ENCODE results near the gene NADSYN1. TPM values are rescaled to one million over a fixed set of nuclear protein-coding genes. Genes with fewer than 3 reads are reported as not detected.

The NADSYN1 gene
- total RNA-seq, 1 donor from 2014 or later, result 75.9 TPM

GRCh38 chr11:71504531-71504930, 51.5 kb downstream of the NADSYN1 start:
- Histone ChIP-seq H3K4me3 (no peak overlapping the region), H3K27me3 (no peaks in the 10 kb centered on the region), H3K9me3 (peaks cover 4% of the 10 kb centered on the region), H3K4me1 (no peaks in the 10 kb centered on the region), H3K27ac (no peak overlapping the region), H3K36me3 (peaks cover 0 to 18% of the 10 kb centered on the region in 2 donors)
- no peak for DNase-seq (ENCODE audit: extremely low spot score in 2 of 2)
- intact Hi-C loops (cut with DNase I), result no loop called here
- TF ChIP-seq CTCF (IDR thresholded peaks at IDR 0.05) (no peak), POLR2AphosphoS5 (IDR thresholded peaks at IDR 0.05; ENCODE audit: insufficient read depth in 1 of 2, low read depth in 1 of 2) (no peak), POLR2A (IDR thresholded peaks at IDR 0.05) (no peak)

GRCh38 chr11:71505001-71505400, 52.0 kb downstream of the NADSYN1 start:
- Histone ChIP-seq H3K9me3 (peaks cover 9% of the 10 kb centered on the region), H3K4me1 (no peaks in the 10 kb centered on the region), H3K36me3 (peaks cover 0 to 14% of the 10 kb centered on the region in 2 donors), H3K27me3 (no peaks in the 10 kb centered on the region), H3K4me3 (no peak overlapping the region), H3K27ac (no peak overlapping the region)
- TF ChIP-seq POLR2AphosphoS5 (IDR thresholded peaks at IDR 0.05; ENCODE audit: insufficient read depth in 1 of 2, low read depth in 1 of 2) (no peak), CTCF (IDR thresholded peaks at IDR 0.05) (no peak), POLR2A (IDR thresholded peaks at IDR 0.05) (no peak)
- DNase-seq (ENCODE audit: extremely low spot score in 2 of 2), result no peak
- intact Hi-C loops (cut with DNase I), result no loop called here

- H3K36me3 ChIP-seq, result peaks cover 0 to 12% of the 10 kb centered on the region in 2 donors
- no peak overlapping the region for H3K4me3 ChIP-seq
- H3K9me3 ChIP-seq, result peaks cover 12% of the 10 kb centered on the region
- H3K27ac ChIP-seq, result no peak overlapping the region
- DNase-seq (ENCODE audit: extremely low spot score in 2 of 2), result no peak
- no peaks in the 10 kb centered on the region for H3K4me1 ChIP-seq
- TF ChIP-seq CTCF (IDR thresholded peaks at IDR 0.05), result no peak
- TF ChIP-seq POLR2A (IDR thresholded peaks at IDR 0.05), result no peak
- TF ChIP-seq POLR2AphosphoS5 (IDR thresholded peaks at IDR 0.05; ENCODE audit: insufficient read depth in 1 of 2, low read depth in 1 of 2), result no peak
- intact Hi-C loops (cut with DNase I), result no loop called here
- no peaks in the 10 kb centered on the region for H3K27me3 ChIP-seq
Measured at GRCh38 chr11:71505781-71506180, 52.8 kb downstream of the NADSYN1 start.

GRCh38 chr11:71507102-71507501, 54.1 kb downstream of the NADSYN1 start:
- Histone ChIP-seq H3K4me3 (no peak overlapping the region), H3K9me3 (peaks cover 12% of the 10 kb centered on the region), H3K4me1 (no peaks in the 10 kb centered on the region), H3K36me3 (peaks cover 0 to under 1% of the 10 kb centered on the region in 2 donors), H3K27me3 (no peaks in the 10 kb centered on the region), H3K27ac (no peak overlapping the region)
- TF ChIP-seq POLR2A (IDR thresholded peaks at IDR 0.05), result no peak
- intact Hi-C loops (cut with DNase I), result no loop called here
- DNase-seq (ENCODE audit: extremely low spot score in 2 of 2), result no peak

- Histone ChIP-seq H3K36me3 (no peaks in the 10 kb centered on the region), H3K4me1 (no peaks in the 10 kb centered on the region), H3K4me3 (no peak overlapping the region), H3K27ac (no peak overlapping the region), H3K9me3 (no peaks in the 10 kb centered on the region), H3K27me3 (no peaks in the 10 kb centered on the region)
- intact Hi-C loops (cut with DNase I), result no loop called here
- no peak for DNase-seq (ENCODE audit: extremely low spot score in 2 of 2)
- TF ChIP-seq CTCF (IDR thresholded peaks at IDR 0.05), result no peak
- TF ChIP-seq POLR2AphosphoS5 (IDR thresholded peaks at IDR 0.05; ENCODE audit: insufficient read depth in 1 of 2, low read depth in 1 of 2), result no peak
- no peak for TF ChIP-seq POLR2A (IDR thresholded peaks at IDR 0.05)
Measured at GRCh38 chr11:71518506-71519471, 65.8 kb downstream of the NADSYN1 start.
